Left lung (tissue), 10 donors: ENCODE measurements around the gene PDCD4. TPM values are rescaled to one million over a fixed set of nuclear protein-coding genes. Genes with fewer than 3 reads are reported as not detected.

ENCODE experiments used
- ATAC-seq: fragments of 200-7000 bp; cut with Tn5 transposase; one replicate; pipeline ENCODE4 v1.9.1; 2020; ENCODE audit warnings: moderate library complexity
- DNase-seq, 4 donors: peaks; one replicate each; pipeline ENCODE4 v3.0.0-alpha.2; 2013 to 2020
- H3K27ac ChIP-seq, 2 donors: fragments of 200-600 bp; sonication (generic) in 1 of 2; one replicate each; pipeline versions ENCODE4 v1.5.0 to v1.8.0; 2020 to 2021
- H3K27me3 ChIP-seq, 2 donors: fragments of 200-600 bp; sonication (generic) in 1 of 2; one replicate each; pipeline versions ENCODE4 v1.5.0 to v1.8.0; 2020 to 2021
- H3K36me3 ChIP-seq, 2 donors: fragments of 200-600 bp; sonication (generic) in 1 of 2; one replicate each; pipeline versions ENCODE4 v1.5.0 to v1.8.0; 2020 to 2021
- H3K4me1 ChIP-seq, 2 donors: fragments of 200-600 bp; one replicate each; pipeline ENCODE4 v1.8.0; 2021
- H3K4me3 ChIP-seq, 2 donors: fragments of 200-600 bp; sonication (generic) in 1 of 2; one replicate each; pipeline versions ENCODE4 v1.5.0 to v1.8.0; 2020 to 2021; ENCODE audit warnings: mild to moderate bottlenecking in 1 of 2
- H3K9me3 ChIP-seq, 2 donors: fragments of 200-600 bp; sonication (generic) in 1 of 2; one replicate each; pipeline versions ENCODE4 v1.5.0 to v1.8.0; 2020 to 2021
- intact Hi-C, 2 donors: fragments of 100-400 bp; cut with DNase I; formaldehyde crosslinking; loops; one replicate each; pipeline versions ENCODE4 v1.11.2 to v1.14.2; 2022
- polyA plus RNA-seq, 6 donors: library from polyadenylated mRNA; unstranded; fragments of 120-200 nt; gene quantifications; one replicate each; pipeline ENCODE4 v1.2.1, GENCODE V29; 2013; ENCODE audit not compliant: insufficient read length in 6 of 6
- total RNA-seq, 2 donors: library from RNA; stranded (reverse); fragmentation: NEBNext Ultra II Directional; extraction: Animal tissue kit (Norgen Biotek cat#: 25700); gene quantifications; one replicate each; pipeline ENCODE4 v1.2.1, GENCODE V29; 2021
- TF ChIP-seq, protein P1 (sequence below), 2 donors: fragments of 200-600 bp; sonication (generic) in 1 of 2; IDR thresholded peaks; one replicate each; pipeline versions ENCODE4 v1.5.0 to v1.8.0; 2021; ENCODE audit warnings: antibody characterized with exemption in 2 of 2
- donor health status: DM: no; HTN: yes; CAD: no.
- donor health status: DM: no; HTN: no; CAD: no.

Gene PDCD4
- total and polyA plus RNA-seq, 8 donors = 45.7 to 311 (median 220) TPM

DNA sequence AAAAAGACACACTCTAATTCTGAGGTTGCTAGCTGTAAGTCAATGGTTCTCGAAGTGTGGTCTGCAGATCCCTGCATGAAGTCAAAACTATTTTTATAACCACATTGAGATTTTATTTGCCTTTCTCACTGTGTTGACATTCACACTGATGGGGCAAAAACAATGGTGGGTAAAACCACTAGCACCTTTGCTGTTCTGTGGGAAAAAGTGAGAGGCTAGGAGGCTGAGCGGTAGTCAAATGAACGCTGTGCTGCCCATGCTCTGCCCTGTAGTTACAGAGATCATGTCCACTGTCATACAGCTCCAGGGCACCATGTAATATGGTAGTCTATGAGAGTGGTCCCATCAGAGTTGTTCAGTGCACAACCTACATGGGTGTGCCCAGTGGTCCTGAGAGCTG lies 21.6 kb upstream of the PDCD4 start:
- Histone ChIP-seq H3K4me3 (no peak overlapping the region), H3K4me1 (peaks cover 4 to 30% of the 10 kb centered on the region in 2 donors), H3K27me3 (no peaks in the 10 kb centered on the region), H3K27ac (no peak overlapping the region), H3K9me3 (no peaks in the 10 kb centered on the region), H3K36me3 (no peaks in the 10 kb centered on the region)
- DNase-seq = no peak
- no peak for ATAC-seq
- intact Hi-C loops = no loop called here
- TF ChIP-seq, protein P1, sequence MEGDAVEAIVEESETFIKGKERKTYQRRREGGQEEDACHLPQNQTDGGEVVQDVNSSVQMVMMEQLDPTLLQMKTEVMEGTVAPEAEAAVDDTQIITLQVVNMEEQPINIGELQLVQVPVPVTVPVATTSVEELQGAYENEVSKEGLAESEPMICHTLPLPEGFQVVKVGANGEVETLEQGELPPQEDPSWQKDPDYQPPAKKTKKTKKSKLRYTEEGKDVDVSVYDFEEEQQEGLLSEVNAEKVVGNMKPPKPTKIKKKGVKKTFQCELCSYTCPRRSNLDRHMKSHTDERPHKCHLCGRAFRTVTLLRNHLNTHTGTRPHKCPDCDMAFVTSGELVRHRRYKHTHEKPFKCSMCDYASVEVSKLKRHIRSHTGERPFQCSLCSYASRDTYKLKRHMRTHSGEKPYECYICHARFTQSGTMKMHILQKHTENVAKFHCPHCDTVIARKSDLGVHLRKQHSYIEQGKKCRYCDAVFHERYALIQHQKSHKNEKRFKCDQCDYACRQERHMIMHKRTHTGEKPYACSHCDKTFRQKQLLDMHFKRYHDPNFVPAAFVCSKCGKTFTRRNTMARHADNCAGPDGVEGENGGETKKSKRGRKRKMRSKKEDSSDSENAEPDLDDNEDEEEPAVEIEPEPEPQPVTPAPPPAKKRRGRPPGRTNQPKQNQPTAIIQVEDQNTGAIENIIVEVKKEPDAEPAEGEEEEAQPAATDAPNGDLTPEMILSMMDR (IDR thresholded peaks at IDR 0.05) = no peak

DNA sequence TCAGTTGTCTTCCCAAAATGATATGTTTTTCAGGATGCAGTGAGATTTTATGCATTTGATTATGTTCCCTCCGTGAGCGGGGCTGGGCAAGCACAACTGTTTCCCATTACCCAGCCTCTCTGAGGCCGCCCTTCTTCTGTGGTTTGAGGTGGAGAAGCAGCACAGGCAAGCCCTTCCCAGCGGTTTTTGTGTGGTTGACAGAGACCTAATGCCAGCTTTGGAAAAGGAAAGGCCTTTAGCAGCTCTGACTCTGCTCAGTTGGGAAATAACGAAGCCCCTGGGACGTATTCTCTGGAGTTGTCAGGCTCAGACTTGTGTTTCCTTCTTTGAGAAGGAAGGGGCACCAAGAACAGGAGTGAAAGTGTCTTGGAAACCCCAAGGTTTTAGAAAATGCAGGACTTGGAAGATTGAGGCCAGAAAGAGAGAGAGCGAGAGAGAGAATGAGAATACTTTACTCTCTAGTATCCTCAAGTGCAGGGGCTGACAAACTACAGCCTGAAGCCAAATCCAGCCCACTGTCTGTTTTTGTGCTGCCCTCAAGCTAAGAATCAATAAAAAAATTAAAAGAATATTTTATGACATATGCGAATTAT lies 20.6 kb upstream of the PDCD4 start:
- DNase-seq (no peak), ATAC-seq (no peak)
- TF ChIP-seq, protein P1 (IDR thresholded peaks at IDR 0.05) = no peak
- no peak overlapping the region for H3K27ac ChIP-seq
- H3K4me1 ChIP-seq = peaks cover 4 to 30% of the 10 kb centered on the region in 2 donors
- H3K9me3 ChIP-seq = no peaks in the 10 kb centered on the region
- intact Hi-C loops = no loop called here
- no peaks in the 10 kb centered on the region for H3K36me3 ChIP-seq
- no peaks in the 10 kb centered on the region for H3K27me3 ChIP-seq
- no peak overlapping the region for H3K4me3 ChIP-seq

DNA sequence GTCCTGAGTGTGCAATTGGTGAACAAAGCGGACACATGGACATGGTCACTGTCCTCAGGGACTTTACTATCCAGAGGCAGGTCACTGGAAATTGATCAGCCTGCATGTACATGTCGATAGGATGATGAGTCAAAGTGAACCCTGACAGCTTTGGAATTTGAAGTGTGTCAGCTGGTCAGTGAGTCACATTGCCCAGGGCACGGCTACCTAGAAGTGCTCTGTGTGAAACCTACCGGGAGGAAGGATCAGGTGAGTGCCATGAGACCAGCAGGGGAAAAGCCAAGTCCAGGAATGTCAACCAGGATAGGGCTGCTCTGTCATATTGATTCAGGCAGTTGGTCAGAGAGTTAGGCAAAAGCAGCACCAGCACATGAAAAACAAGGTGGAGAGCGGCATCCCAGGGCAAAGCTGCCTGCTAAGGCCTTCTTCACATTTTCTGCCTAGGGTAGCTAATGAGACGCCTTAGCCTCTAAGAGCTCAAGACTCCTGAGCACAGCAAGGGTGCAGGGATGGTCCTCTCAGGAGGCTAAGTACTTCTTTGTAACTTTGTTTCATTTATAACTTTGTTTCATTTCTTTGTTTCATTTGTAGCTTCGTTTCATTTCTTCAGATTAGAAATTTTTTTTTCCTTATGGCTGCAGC lies 19.4 kb upstream of the PDCD4 start:
- Histone ChIP-seq H3K27ac (no peak overlapping the region), H3K36me3 (no peaks in the 10 kb centered on the region), H3K9me3 (no peaks in the 10 kb centered on the region), H3K4me1 (peaks cover 6 to 33% of the 10 kb centered on the region in 2 donors), H3K4me3 (no peak overlapping the region), H3K27me3 (no peaks in the 10 kb centered on the region)
- TF ChIP-seq, protein P1 (IDR thresholded peaks at IDR 0.05) = no peak
- intact Hi-C loops = no loop called here
- DNase-seq = no peak
- ATAC-seq = peak; percentile 91

DNA sequence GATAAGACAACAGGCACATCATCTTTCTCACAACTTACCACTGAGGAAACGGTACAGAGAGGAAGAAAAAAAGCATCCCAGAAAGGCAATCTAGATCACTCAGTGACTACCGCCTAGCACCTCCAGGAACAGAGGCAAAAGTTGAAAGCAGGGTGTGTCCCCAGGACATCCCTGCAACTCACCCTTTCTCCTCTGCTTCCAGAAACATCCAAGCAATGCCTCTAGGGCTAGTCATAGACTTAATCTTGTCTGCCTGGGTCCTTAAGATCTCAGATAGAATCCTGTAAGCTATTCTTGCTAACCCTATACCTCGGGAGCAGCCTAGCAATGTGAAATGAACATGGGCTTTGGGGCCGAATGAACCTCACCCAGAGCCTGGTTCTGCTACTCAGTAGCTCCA lies 18.8 kb upstream of the PDCD4 start:
- TF ChIP-seq, protein P1 (IDR thresholded peaks at IDR 0.05) = no peak
- Histone ChIP-seq H3K4me1 (peaks cover 11 to 39% of the 10 kb centered on the region in 2 donors), H3K9me3 (no peaks in the 10 kb centered on the region), H3K4me3 (no peak overlapping the region), H3K27ac (no peak overlapping the region), H3K27me3 (no peaks in the 10 kb centered on the region), H3K36me3 (no peaks in the 10 kb centered on the region)
- ATAC-seq = no peak
- intact Hi-C loops = no loop called here
- no peak for DNase-seq

DNA sequence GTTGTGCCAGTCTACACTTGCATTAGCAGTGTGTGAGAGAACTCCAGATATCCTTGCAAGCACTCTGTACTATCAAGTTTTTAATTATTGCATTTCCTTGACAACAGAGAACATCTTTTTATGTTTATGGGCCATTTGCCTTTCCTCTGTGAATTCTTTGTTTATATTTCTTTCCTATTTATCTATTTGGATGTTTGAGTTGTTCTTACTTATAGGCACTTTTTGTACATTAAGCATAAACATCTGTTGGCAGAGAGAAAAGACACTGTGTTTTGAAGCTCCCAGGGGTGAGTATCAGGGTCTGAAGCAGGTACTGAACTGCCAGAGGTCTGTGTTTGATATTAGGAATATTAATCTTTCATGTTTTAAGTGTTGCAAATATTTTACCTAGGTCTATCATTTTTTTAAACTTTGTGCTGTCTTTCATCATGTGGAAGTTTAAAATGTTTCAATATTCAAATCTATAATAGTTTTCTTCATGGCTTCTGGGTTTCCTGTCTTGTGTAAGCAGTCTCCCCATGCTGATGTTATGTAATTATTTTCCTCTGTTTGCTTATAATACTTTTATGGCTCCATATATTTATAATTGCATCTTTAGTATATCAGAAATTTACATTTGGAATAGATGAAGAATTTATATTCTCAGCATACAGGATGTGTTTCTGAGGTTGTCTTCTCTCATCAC lies 17.7 kb upstream of the PDCD4 start:
- Histone ChIP-seq H3K9me3 (no peaks in the 10 kb centered on the region), H3K4me1 (peaks cover 13 to 50% of the 10 kb centered on the region in 2 donors), H3K36me3 (no peaks in the 10 kb centered on the region), H3K27me3 (no peaks in the 10 kb centered on the region), H3K27ac (no peak overlapping the region), H3K4me3 (no peak overlapping the region)
- intact Hi-C loops = no loop called here
- TF ChIP-seq, protein P1 (IDR thresholded peaks at IDR 0.05) = no peak
- ATAC-seq = no peak
- no peak for DNase-seq
